Hematopoietic multipotent progenitor cell treated with erythropoietin and hydrocortisone succinate and interleukin-3 and kit ligand, for 17 days (in vitro differentiated cells): ENCODE results near the gene CTU2.

Experiments
- DNase-seq: peaks from one replicate; pipeline ENCODE4 v3.0.0-alpha.2; 2015; ENCODE audit warnings: low spot score

Gene CTU2

DNA sequence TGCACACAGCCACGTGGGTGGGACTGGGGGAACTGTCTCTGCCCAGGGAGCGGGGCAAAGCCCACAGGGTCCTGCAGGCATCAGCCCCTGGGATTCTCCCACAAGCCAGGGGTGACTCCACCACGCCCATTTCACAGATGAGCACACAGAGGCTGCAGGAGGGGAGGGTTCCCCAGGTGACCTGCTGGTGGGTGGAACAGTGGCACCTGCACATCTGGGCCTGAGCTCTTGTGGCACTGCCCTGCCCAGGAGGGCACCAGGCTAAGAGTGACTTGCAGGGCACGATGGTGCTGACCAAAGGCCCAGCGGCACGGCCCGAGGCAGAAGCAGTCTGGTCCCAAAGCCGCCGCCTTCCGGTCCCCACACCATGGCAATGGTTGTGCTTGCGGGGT lies 54.8 kb downstream of the CTU2 start:
- DNase-seq: no peak

- DNase-seq: no peak
Observed at GRCh38 chr16:88761830-88762229, 55.5 kb downstream of the CTU2 start.

GRCh38 chr16:88762258-88762870 lies 56.1 kb downstream of the CTU2 start:
- no peak for DNase-seq

GRCh38 chr16:88762941-88763340 lies 56.6 kb downstream of the CTU2 start:
- DNase-seq: no peak

DNA sequence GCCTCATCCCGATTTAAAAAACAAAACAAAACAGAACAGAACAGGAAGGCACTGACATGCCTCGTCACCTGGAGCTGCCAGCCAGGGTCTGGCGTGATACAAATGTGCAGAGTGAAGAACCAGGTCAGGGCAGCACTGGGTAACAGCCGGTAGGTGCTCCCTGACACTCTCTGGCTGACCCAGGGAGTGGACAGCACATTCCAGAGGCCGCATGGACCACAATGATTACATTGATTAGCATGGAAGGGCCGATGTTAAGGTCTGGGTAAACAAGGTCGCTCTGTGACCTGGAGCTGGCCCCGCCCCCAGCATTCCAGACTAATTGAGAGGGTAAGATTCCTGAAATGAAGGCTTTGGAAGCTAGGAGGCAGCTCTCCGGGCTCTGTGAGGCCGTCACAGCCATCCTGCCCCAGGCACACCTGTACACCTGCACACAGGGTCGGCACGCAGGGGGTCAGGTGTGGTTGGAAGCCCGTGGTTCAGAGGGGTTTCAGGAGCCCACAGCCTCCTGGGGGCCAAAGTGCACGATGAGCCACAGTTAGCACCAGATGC lies 57.3 kb downstream of the CTU2 start:
- DNase-seq: no peak

DNA sequence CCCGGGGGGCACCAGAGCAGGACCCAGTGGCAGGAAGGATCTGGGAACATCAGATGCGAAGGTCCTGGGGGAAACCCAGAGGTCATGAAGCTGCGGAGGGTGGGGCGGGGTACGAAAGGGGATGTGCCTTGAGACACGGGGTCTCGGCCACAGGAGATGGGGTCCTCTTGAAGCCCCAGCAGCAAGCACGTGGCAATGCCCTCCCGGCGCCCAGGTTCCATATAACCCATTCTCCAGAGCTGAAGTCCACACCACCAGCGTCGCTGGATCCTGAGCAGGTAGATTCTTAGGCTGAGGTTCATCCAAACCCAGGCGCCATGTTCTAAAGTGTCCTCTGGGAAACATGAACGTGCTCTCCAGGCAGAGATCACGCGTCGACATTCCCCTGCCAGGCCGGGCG lies 57.8 kb downstream of the CTU2 start:
- DNase-seq: no peak

DNA sequence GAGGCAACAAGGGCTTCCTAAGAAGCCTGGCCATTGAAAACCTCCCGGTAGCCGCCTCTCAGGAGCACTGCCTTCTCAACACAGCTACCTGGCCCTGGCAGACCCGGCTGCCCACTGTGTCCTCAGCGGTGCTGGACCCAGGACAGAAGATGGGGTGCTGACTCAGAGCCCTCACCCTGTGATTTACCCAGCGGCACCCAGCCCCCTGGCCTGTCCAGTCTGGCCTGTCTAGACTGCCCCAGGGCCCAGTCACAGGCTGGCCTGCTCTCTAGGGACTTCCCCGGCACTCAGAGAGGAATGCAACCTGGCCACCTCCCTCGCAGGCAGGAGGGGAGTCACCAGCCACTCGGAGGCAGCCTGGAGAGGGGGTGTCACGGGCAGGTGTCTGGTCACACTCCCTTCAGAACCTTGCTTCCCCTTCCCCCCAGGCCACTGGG lies 58.6 kb downstream of the CTU2 start:
- DNase-seq: no peak
